ENCODE measurements around the gene F7.

DNA sequence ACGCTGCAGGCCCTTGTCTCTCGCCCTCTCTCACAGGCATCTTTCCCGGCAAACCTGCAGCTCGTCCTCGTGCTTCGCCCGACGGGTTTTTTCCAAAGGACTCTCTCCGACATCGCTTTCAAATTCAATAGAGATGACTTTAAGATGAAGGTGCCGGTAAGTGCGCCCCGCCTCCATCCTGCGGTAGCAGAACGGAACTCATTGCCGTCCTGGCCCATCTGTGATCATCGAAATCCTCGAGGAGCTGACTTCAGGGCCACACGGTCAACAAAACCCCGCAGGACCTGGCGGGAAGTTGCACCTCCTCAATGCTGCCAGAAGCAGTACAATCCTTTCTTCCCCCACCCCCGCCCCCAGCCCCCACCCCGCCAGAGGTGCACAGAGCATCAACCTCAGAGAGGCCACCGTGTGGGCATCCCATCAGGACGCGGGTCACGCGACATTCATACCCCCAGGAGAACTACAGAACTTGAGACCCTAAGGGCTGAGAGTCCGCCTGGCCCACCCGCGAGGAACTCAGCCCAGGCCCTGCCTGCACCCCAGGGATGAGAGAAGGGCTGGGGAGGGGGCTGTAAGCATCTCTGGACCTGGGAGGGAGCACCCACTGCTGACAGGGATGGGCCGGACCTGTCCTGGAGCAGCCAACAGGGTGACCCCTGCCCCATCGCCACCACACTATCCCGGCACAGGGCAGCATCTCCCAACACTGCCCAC is 44.9 kb upstream of the F7 start:
- no peak for TF ChIP-seq CTCF (IDR thresholded peaks at IDR 0.05)
- no peak for TF ChIP-seq POLR2A (IDR thresholded peaks at IDR 0.05)

All from body of pancreas (tissue), 4 donors.